Psoas muscle (tissue), 8 donors: ENCODE measurements around the gene DZANK1. TPM values are rescaled to one million over a fixed set of nuclear protein-coding genes. Genes with fewer than 3 reads are reported as not detected.

Source experiments
- ATAC-seq, 4 donors: fragments of 200-7000 bp; cut with Tn5 transposase; one replicate each; pipeline ENCODE4 v1.9.1; 2020; ENCODE audit warnings: moderate library complexity in 3 of 4, mild to moderate bottlenecking in 2 of 4
- DNase-seq, 2 donors: peaks; one replicate each; pipeline ENCODE4 v3.0.0-alpha.2; 2020
- H3K27ac ChIP-seq: fragments of 200-600 bp; one replicate; pipeline ENCODE4 v1.8.0; 2022
- H3K27me3 ChIP-seq, 3 donors: fragments of 200-600 bp in 1 of 3; one replicate each; pipeline versions ENCODE4 v1.6.1 to v1.8.0; 2013 to 2022; ENCODE audit warnings: low read length in 2 of 3, mild to moderate bottlenecking in 2 of 3, moderate library complexity in 1 of 3; ENCODE audit not compliant: insufficient read depth in 3 of 3
- H3K36me3 ChIP-seq, 2 donors: fragments of 200-600 bp in 1 of 2; one replicate each; pipeline versions ENCODE4 v1.6.1 to v1.8.0; 2013 to 2022; ENCODE audit warnings: low read depth in 1 of 2, mild to moderate bottlenecking in 1 of 2, moderate library complexity in 1 of 2; ENCODE audit not compliant: insufficient read depth in 1 of 2
- H3K4me1 ChIP-seq: fragments of 200-600 bp; one replicate; pipeline ENCODE4 v1.8.0; 2022
- H3K4me3 ChIP-seq: fragments of 200-600 bp; one replicate; pipeline ENCODE4 v1.8.0; 2022; ENCODE audit warnings: mild to moderate bottlenecking
- H3K9me3 ChIP-seq: fragments of 200-600 bp; one replicate; pipeline ENCODE4 v1.8.0; 2022
- WGBS, 3 donors: extraction: QIAGEN DNeasy Blood & Tissue Kit; methylation state at CpG; one replicate each; pipeline versions ENCODE4 v1.1.6 to v1.1.7; 2013; 5-methylcytosine and 5-hydroxymethylcytosine counted together
- intact Hi-C, 2 donors: fragments of 100-400 bp; cut with DNase I; formaldehyde crosslinking; loops; one replicate each; pipeline versions ENCODE4 v1.11.0 to v1.14.2; 2022
- polyA plus RNA-seq, 3 donors: library from polyadenylated mRNA; stranded (reverse); fragments of 200-250 nt; gene quantifications; one replicate each; pipeline ENCODE4 v1.2.3, GENCODE V29; 2013
- total RNA-seq, 4 donors: library from RNA; stranded (reverse); fragmentation: NEBNext Ultra II Directional in 2 of 4; extraction: Animal tissue kit (Norgen Biotek cat#: 25700) in 2 of 4; gene quantifications; one replicate each; pipeline versions ENCODE4 v1.2.1 to v1.2.4, GENCODE V29; 2021 to 2023
- TF ChIP-seq, protein P1 (sequence below): fragments of 200-600 bp; IDR thresholded peaks from one replicate; pipeline ENCODE4 v1.8.0; 2022; ENCODE audit warnings: antibody characterized with exemption
- donor health status: healthy with polysubstance abuse.
- donor health status: DM: no; HTN: no; CAD: no; lungs with moderate emphysema.
- donor health status: Bipolar disorder and iron deficiency.
- donor health status: healthy.
- donor health status: DM: yes; HTN: yes; CAD: no.
- donor health status: DM: no; HTN: no; CAD: no.
- donor health status: DM: no; HTN: no; CAD: no.
- donor health status: DM: yes; HTN: yes; CAD: no.

The DZANK1 gene
- total and polyA plus RNA-seq, 7 donors: 0.25 to 0.96 (median 0.47) TPM

DNA sequence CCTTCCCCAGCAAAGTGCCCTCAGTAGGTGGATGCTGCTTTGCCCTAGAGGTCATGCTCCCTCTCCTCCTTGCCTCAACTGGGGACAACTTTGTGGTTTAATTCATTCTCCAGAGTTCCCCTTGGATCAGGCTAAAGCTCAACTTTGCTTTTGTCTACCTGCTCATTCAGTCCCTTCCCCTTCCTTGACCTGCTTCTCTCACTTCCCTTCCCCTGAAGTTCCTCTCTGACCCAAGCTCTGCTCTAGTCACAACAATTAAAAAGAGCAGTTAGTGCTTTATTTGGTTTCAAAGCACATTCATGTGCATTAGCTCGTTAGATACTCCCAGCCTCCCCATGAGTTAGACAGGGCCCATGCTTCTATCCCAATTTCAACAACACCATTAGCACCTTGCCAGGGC is 71.3 kb downstream of the DZANK1 start:
- no peaks in the 10 kb centered on the region for H3K36me3 ChIP-seq
- H3K27me3 ChIP-seq: no peaks in the 10 kb centered on the region
- ATAC-seq (no peak), DNase-seq (no peak)
- TF ChIP-seq, protein P1, sequence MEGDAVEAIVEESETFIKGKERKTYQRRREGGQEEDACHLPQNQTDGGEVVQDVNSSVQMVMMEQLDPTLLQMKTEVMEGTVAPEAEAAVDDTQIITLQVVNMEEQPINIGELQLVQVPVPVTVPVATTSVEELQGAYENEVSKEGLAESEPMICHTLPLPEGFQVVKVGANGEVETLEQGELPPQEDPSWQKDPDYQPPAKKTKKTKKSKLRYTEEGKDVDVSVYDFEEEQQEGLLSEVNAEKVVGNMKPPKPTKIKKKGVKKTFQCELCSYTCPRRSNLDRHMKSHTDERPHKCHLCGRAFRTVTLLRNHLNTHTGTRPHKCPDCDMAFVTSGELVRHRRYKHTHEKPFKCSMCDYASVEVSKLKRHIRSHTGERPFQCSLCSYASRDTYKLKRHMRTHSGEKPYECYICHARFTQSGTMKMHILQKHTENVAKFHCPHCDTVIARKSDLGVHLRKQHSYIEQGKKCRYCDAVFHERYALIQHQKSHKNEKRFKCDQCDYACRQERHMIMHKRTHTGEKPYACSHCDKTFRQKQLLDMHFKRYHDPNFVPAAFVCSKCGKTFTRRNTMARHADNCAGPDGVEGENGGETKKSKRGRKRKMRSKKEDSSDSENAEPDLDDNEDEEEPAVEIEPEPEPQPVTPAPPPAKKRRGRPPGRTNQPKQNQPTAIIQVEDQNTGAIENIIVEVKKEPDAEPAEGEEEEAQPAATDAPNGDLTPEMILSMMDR: no peak
- WGBS, 3 donors: 73 to 85% (median 84%) methylated on average over 1 of the region's 1 CpG
- no peak overlapping the region for H3K4me3 ChIP-seq
- intact Hi-C loops: no loop called here
- no peak overlapping the region for H3K27ac ChIP-seq
- H3K4me1 ChIP-seq: peaks cover 6% of the 10 kb centered on the region
- H3K9me3 ChIP-seq: no peaks in the 10 kb centered on the region

DNA sequence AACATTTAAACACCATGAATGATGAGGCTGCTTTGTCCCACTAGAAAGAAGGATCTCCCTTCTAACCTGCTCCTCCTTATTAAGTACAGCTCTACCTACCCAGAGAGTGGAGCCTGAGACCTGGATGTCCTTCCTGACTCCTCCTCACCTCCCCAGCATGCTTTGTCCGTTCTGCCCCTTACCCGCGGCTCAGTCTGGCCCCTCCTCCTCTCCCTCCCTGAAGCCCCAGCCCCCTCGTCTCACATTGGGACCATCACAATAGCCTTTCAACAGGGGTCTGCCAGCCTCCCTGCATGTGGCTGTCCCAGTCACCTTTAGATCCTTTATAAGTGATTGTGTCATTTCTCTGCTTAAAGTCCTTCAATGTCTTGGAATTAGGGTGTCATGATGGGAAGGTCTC is 72.5 kb downstream of the DZANK1 start:
- intact Hi-C loops: no loop called here
- DNase-seq (no peak), ATAC-seq (no peak)
- H3K27me3 ChIP-seq: no peaks in the 10 kb centered on the region
- peaks cover 6% of the 10 kb centered on the region for H3K4me1 ChIP-seq
- TF ChIP-seq, protein P1: no peak
- H3K36me3 ChIP-seq: no peaks in the 10 kb centered on the region
- WGBS, 3 donors: 27 to 39% (median 33%) methylated on average over 4 of the region's 4 CpGs
- no peaks in the 10 kb centered on the region for H3K9me3 ChIP-seq
- no peak overlapping the region for H3K27ac ChIP-seq
- no peak overlapping the region for H3K4me3 ChIP-seq

DNA sequence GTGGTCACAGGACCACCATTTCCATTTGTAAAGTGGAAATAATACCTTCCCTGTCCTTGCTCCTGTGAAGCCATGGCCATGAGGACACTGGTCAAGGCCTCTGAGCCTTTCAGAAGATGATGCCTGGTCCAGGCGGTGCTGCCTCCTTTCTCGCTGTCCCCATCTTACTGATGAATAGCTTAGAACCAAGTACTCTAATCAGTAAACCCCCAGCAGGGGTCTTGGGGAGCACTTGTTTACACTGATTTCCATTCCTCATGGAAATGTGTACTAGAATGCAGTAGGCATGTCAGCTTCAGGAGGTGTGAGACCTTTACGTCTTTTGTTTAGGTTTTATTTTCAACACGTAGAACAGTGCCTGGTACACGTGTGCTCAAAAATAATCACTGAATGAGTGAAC is 75.1 kb downstream of the DZANK1 start:
- no peaks in the 10 kb centered on the region for H3K4me1 ChIP-seq
- H3K27ac ChIP-seq: no peak overlapping the region
- H3K9me3 ChIP-seq: no peaks in the 10 kb centered on the region
- TF ChIP-seq, protein P1: no peak
- ATAC-seq (no peak), DNase-seq (no peak)
- 76 to 88% (median 78%) methylated on average over 5 of the region's 5 CpGs for WGBS, 3 donors
- H3K36me3 ChIP-seq: no peaks in the 10 kb centered on the region
- H3K27me3 ChIP-seq: no peaks in the 10 kb centered on the region
- no peak overlapping the region for H3K4me3 ChIP-seq
- intact Hi-C loops: no loop called here

DNA sequence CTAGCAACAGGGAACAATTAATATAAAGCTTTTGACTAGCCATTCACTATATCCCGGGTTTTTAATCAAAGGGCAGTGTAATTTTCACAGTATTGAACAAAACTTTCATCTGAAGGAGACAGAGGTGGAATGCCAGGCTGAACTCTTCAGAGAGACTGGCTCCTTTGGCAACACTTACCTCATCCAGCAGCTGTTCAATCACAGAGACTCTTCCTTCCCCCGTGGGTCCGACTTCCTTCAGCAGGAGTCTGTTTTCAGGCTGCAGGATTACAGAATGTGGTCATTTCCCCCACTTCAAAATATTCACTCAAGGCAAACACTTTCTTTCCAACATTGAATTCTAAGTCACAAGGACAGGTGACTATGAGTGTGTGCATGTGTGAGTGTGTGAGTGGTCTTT is 76.6 kb downstream of the DZANK1 start:
- ATAC-seq: no peak
- TF ChIP-seq, protein P1: no peak
- no peak for DNase-seq
- no peaks in the 10 kb centered on the region for H3K36me3 ChIP-seq
- no peak overlapping the region for H3K27ac ChIP-seq
- H3K9me3 ChIP-seq: no peaks in the 10 kb centered on the region
- intact Hi-C loops: no loop called here
- no peak overlapping the region for H3K4me3 ChIP-seq
- no peaks in the 10 kb centered on the region for H3K27me3 ChIP-seq
- WGBS, 3 donors: 32 to 55% (median 37%) methylated on average over 3 of the region's 3 CpGs
- no peaks in the 10 kb centered on the region for H3K4me1 ChIP-seq

DNA sequence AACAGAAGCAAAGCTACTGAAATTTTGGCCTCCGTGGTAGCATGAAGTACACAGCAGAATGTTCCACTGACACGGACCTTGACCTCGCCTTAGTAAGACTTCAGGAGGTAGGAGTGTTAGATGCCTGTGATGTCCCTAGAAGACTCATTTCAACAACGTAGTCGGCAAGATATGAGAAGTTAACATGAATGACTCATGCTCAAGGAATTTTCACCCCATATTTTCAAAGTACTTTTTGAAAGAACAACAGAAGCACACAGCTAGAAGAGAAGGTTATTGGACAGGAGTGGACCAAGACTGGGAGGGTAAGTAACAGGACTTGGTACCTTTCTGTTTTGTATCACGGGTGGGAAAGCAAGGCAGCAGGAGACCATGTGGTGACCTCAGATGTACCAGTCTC is 78.0 kb downstream of the DZANK1 start:
- Histone ChIP-seq H3K36me3 (no peaks in the 10 kb centered on the region), H3K27me3 (no peaks in the 10 kb centered on the region), H3K27ac (no peak overlapping the region), H3K9me3 (no peaks in the 10 kb centered on the region), H3K4me1 (no peaks in the 10 kb centered on the region), H3K4me3 (no peak overlapping the region)
- DNase-seq (no peak), ATAC-seq (no peak)
- intact Hi-C loops: no loop called here
- TF ChIP-seq, protein P1: no peak
- WGBS, 3 donors: 77 to 87% (median 84%) methylated on average over 6 of the region's 6 CpGs
